ENCODE measurements around the gene RIBC1. TPM values are rescaled to one million over a fixed set of nuclear protein-coding genes. Genes with fewer than 3 reads are reported as not detected.

Gene RIBC1
- total and polyA plus RNA-seq, 10 of the 15 experiments (the other 5 are each of a cell fraction or from before 2014, with no cell fraction given) = 0.22 to 1.0 (median 0.54) TPM

- TF ChIP-seq SREBF1 (IDR thresholded peaks at IDR 0.05; ENCODE audit: low read length) (peak; percentile 66), IRF3 (IDR thresholded peaks at IDR 0.05) (0 out of 2 replicates have a peak, but pooled peaks have one; percentile 17), ZNF592 (IDR thresholded peaks at IDR 0.05) (no peak), CEBPZ (IDR thresholded peaks at IDR 0.05; ENCODE audit: low read depth, low read length) (no peak), SUPT20H (IDR thresholded peaks at IDR 0.05; ENCODE audit: borderline replicate concordance, control insufficient read depth, low read depth, low read length) (no peak), ZSCAN29 (IDR thresholded peaks at IDR 0.05) (peak; percentile 64; the same call in 1 of the 2 replicates), CREB1 (IDR thresholded peaks at IDR 0.05; ENCODE audit: low read depth) (peak; percentile 80), RELB (IDR thresholded peaks at IDR 0.05; ENCODE audit: low read depth) (peak; percentile 91), FOS (IDR thresholded peaks at IDR 0.05; ENCODE audit: borderline replicate concordance, extremely low read depth, insufficient read length) (no peak), BCL3 (IDR thresholded peaks at IDR 0.05; ENCODE audit: borderline replicate concordance, insufficient read depth, low read depth, low read length, poor library complexity, severe bottlenecking) (no peak), PKNOX1 (IDR thresholded peaks at IDR 0.05) (peak; percentile 62), FOXM1 (IDR thresholded peaks at IDR 0.05; ENCODE audit: low read depth, low read length) (no peak; the same call in 1 of the 2 replicates), LARP7 (IDR thresholded peaks at IDR 0.05) (peak; percentile 71; the same call in 1 of the 2 replicates)
Measured at GRCh38 chrX:53422086-53422860, 400 bp upstream of the RIBC1 start, which contains the start of gene SMC1A (continued).
